Activated naive CD8-positive, alpha-beta T cell treated with anti-CD3 and anti-CD28 coated beads, Interleukin-2, amount 10 ng/mL, durations not matched to agents 7 days and 5 days (primary cell): Measurements from ENCODE around the gene RNF149. TPM values are rescaled to one million over a fixed set of nuclear protein-coding genes. Genes with fewer than 3 reads are reported as not detected.

Source experiments
- ATAC-seq: fragments of 150-1000 bp; cut with Tn5 transposase; one replicate; pipeline ENCODE4 v1.10.0; 2021; ENCODE audit warnings: low read depth, moderate library complexity
- POLR2A ChIA-PET: fragments of 350-600 bp; sonication (Branson Sonifier 250); formaldehyde crosslinking; loops from one replicate; lab custom pipeline; 2021; ENCODE audit warnings: antibody characterized with exemption; lab: Charles Lee
- DNase-seq: peaks from one replicate; pipeline ENCODE4 v3.0.0; 2021
- H3K27ac Mint-ChIP-seq: one replicate; pipeline ENCODE4 v1.8.0; 2022; ENCODE audit warnings: mild to moderate bottlenecking, mixed read lengths
- H3K27me3 Mint-ChIP-seq: one replicate; pipeline ENCODE4 v1.8.0; 2022; ENCODE audit warnings: mild to moderate bottlenecking, moderate library complexity, mixed read lengths
- H3K36me3 Mint-ChIP-seq: one replicate; pipeline ENCODE4 v1.8.0; 2021; ENCODE audit warnings: mild to moderate bottlenecking, mixed read lengths
- H3K4me1 Mint-ChIP-seq: one replicate; pipeline ENCODE4 v1.8.0; 2021; ENCODE audit warnings: mixed read lengths
- H3K4me3 Mint-ChIP-seq: one replicate; pipeline ENCODE4 v1.8.0; 2022; ENCODE audit warnings: mild to moderate bottlenecking, moderate library complexity, mixed read lengths
- H3K9me3 Mint-ChIP-seq: one replicate; pipeline ENCODE4 v1.8.0; 2021; ENCODE audit warnings: mixed read lengths
- total RNA-seq, 2 experiments: library from RNA; stranded (reverse); gene quantifications; one replicate each; pipeline ENCODE4 v1.2.3, GENCODE V29; 2021

RNF149 gene
- total RNA-seq, 2 experiments from 2014 or later: 90.1 to 90.3 TPM

- peaks cover 8% of the 10 kb centered on the region for H3K27me3 Mint-ChIP-seq
- no peaks in the 10 kb centered on the region for H3K9me3 Mint-ChIP-seq
- peaks cover 25% of the 10 kb centered on the region for H3K4me1 Mint-ChIP-seq
- DNase-seq (no peak), ATAC-seq (no peak)
- H3K27ac Mint-ChIP-seq: no peak overlapping the region
- H3K36me3 Mint-ChIP-seq: no peaks in the 10 kb centered on the region
- POLR2A ChIA-PET: interaction anchor here (1.0 to 4.0 kb wide), 3 partner anchors 13 to 91 kb away, joined by 3 to 29 read pairs (median 5); no protein-coding TSS in a partner anchor
- no peak overlapping the region for H3K4me3 Mint-ChIP-seq
Observed at GRCh38 chr2:101342625-101343008, 34.1 kb upstream of the RNF149 start.

- peaks cover 25% of the 10 kb centered on the region for H3K4me1 Mint-ChIP-seq
- H3K27ac Mint-ChIP-seq: no peak overlapping the region
- peaks cover 3% of the 10 kb centered on the region for H3K27me3 Mint-ChIP-seq
- ATAC-seq (peak; percentile 53), DNase-seq (peak; percentile 77)
- no peaks in the 10 kb centered on the region for H3K36me3 Mint-ChIP-seq
- H3K9me3 Mint-ChIP-seq: no peaks in the 10 kb centered on the region
- POLR2A ChIA-PET: interaction anchor here (1.0 to 4.0 kb wide), 5 partner anchors 8 to 90 kb away, joined by 3 to 29 read pairs (median 3); partner anchors contain the start of gene RNF149
- no peak overlapping the region for H3K4me3 Mint-ChIP-seq
Observed at GRCh38 chr2:101341901-101342624, 33.6 kb upstream of the RNF149 start.

- POLR2A ChIA-PET: interaction anchor here (1.0 to 4.0 kb wide), 5 partner anchors 9 to 89 kb away, joined by 3 to 29 read pairs (median 3); partner anchors contain the start of gene RNF149
- H3K36me3 Mint-ChIP-seq: no peaks in the 10 kb centered on the region
- ATAC-seq (peak; percentile 65), DNase-seq (peak; percentile 65)
- no peaks in the 10 kb centered on the region for H3K9me3 Mint-ChIP-seq
- H3K4me1 Mint-ChIP-seq: peaks cover 25% of the 10 kb centered on the region
- H3K4me3 Mint-ChIP-seq: peak overlapping the region; percentile 58
- H3K27me3 Mint-ChIP-seq: no peaks in the 10 kb centered on the region
- H3K27ac Mint-ChIP-seq: peak overlapping the region; percentile 74
Observed at GRCh38 chr2:101341421-101341820, 32.9 kb upstream of the RNF149 start.

GRCh38 chr2:101340141-101340551, 31.6 kb upstream of the RNF149 start:
- DNase-seq (no peak), ATAC-seq (peak; percentile 60)
- Mint-ChIP-seq H3K4me3 (peak overlapping the region; percentile 37), H3K36me3 (no peaks in the 10 kb centered on the region), H3K4me1 (peaks cover 25% of the 10 kb centered on the region), H3K27ac (peak overlapping the region; percentile 53), H3K9me3 (no peaks in the 10 kb centered on the region), H3K27me3 (no peaks in the 10 kb centered on the region)
- POLR2A ChIA-PET: interaction anchor here (0.6 to 4.0 kb wide), 3 partner anchors 10 to 379 kb away, joined by 3 to 29 read pairs (median 18); partner anchors contain the start of gene RNF149

- Mint-ChIP-seq H3K4me3 (no peak overlapping the region), H3K4me1 (peaks cover 25% of the 10 kb centered on the region), H3K27ac (peak overlapping the region; percentile 14), H3K9me3 (no peaks in the 10 kb centered on the region), H3K36me3 (no peaks in the 10 kb centered on the region), H3K27me3 (no peaks in the 10 kb centered on the region)
- DNase-seq (no peak), ATAC-seq (no peak)
- POLR2A ChIA-PET: interaction anchor here (0.6 to 4.0 kb wide), 3 partner anchors 9 to 31 kb away, joined by 5 to 29 read pairs (median 18); partner anchors contain the start of gene RNF149
Observed at GRCh38 chr2:101339266-101339880, 30.9 kb upstream of the RNF149 start.

DNA sequence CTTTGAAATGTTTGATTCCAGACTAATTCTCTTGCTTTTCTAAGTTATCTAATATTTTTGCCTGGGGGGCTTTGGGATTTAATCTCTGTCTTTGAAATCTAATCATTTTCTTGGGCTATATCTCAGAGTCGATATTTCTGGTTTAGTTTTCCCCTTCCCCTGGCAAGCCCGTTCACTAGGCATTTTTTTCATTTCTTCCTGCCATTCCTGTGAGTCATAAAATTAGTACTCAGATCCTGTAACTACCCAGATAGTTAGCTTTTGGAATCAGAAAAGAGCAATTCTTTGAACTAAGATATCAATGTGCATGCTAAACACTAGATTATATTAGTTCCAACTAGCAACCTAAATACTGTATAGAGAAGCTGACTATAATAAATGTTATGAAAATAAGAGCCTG, 29.4 kb upstream of the RNF149 start:
- POLR2A ChIA-PET: interaction anchor here (1.6 to 3.7 kb wide), 2 partner anchors 29 to 31 kb away, joined by 5 to 18 read pairs; partner anchors contain the start of gene RNF149
- no peak overlapping the region for H3K27ac Mint-ChIP-seq
- no peak overlapping the region for H3K4me3 Mint-ChIP-seq

DNA sequence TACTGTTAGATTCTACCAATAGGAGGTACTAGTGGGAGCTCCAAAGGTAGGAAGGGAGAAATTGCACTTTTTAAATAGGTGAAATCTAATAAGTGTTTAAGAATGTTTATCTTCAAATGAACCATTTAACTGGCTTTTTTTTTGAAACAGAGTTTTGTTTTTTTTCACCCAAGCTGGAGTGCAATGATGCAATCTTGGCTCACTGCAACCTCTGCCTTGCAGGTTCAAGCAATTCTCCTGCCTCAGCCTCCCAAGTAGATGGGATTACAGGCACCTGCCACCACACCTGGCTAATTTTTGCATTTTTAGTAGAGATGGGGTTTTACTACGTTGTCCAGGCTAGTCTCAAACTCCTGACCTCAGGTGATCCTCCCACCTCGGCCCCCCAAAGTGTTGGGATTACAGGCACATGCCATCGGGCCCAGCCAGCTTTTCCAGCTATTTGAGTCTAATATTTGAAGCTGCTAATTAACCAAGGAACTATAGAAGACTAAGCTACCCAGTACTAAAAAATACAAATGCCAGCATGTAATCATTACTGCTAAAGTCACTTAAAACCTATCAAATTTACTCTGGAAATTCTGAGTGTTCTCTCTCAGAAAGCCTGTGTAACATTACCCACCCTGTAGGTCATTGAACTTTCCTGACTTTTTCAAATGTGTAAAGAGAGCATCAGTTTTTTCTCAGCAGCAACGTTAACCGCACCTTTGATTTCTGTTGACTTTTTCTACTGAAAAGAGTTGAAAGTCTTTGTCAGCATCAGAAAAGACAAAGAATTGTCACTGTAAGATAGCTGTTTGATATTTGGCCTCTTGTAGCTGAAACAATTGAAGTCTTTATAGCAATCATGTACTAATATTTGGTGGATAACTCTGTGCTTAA, 24.6 kb upstream of the RNF149 start:
- ATAC-seq (no peak), DNase-seq (no peak)
- Mint-ChIP-seq H3K4me1 (peaks cover 22% of the 10 kb centered on the region), H3K4me3 (no peak overlapping the region), H3K9me3 (no peaks in the 10 kb centered on the region), H3K27me3 (no peaks in the 10 kb centered on the region), H3K27ac (peak overlapping the region; percentile 35), H3K36me3 (no peaks in the 10 kb centered on the region)
- POLR2A ChIA-PET: interaction anchor here (0.7 to 2.1 kb wide), 5 partner anchors 14 to 740 kb away, joined by 3 to 8 read pairs (median 5); partner anchors contain the start of genes CNOT11 and RNF149

More for the DNA sequence above, 29.4 kb upstream of the RNF149 start:
- H3K9me3 Mint-ChIP-seq: no peaks in the 10 kb centered on the region
- DNase-seq (no peak), ATAC-seq (no peak)
- no peaks in the 10 kb centered on the region for H3K27me3 Mint-ChIP-seq
- H3K4me1 Mint-ChIP-seq: peaks cover 29% of the 10 kb centered on the region
- H3K36me3 Mint-ChIP-seq: no peaks in the 10 kb centered on the region

DNA sequence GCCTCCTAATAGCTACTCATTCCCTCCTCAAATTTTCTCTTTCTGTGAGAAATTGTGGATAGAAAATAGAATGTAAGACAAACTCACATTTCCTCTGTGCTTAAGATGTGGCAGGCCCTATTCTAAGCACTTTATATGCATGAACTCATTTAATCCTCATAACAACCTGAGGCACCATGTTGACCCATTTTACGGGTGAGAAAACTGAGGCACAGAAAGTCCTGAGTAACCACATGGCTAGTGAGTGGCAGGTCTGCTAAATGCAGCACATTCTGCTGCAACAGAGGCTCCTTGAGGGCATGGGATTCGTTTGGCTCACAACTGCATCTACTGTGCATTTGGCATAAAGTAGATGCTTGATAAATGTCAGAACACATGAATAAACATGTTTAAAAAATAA, 22.7 kb upstream of the RNF149 start:
- POLR2A ChIA-PET: interaction anchor here (1.5 to 4.8 kb wide), 3 partner anchors 10 to 24 kb away, joined by 7 to 29 read pairs (median 12); partner anchors contain the start of gene RNF149
- Mint-ChIP-seq H3K36me3 (no peaks in the 10 kb centered on the region), H3K27me3 (no peaks in the 10 kb centered on the region), H3K4me3 (no peak overlapping the region), H3K9me3 (no peaks in the 10 kb centered on the region), H3K4me1 (peaks cover 22% of the 10 kb centered on the region), H3K27ac (peak overlapping the region; percentile 87)
- no peak for DNase-seq
- no peak for ATAC-seq

DNA sequence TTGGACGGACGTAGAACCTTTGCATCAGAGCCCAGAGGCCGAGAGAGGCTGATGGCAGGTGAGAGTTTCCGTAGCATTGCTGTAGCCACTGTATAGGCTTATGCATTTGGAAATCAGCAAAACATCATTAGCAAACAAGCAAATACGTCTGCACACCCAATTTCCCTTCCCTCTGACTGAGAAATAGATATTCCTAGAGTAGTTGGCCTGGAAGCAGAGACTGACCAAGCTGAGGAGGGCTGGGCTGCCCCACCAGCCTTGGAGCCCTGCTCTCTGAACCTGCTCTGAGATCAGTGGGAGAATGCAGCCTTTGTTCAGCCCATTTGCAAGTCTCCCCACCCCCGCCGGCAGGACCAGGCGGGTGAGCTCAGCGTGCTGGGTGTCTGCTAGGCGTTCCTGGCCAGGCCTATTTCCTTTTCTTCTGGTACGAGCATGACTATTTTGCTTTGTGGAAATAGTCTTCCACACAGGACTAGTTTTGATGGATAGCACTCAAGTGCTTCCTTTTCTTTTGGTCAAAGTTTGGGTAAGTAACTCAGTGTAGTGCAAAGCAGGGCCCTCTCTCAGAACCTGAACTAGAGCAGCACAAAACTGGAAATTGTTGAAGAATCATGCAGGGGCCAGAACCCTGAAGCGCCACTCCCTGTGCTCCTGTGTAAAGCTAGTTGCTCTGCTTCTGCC, 21.9 kb upstream of the RNF149 start:
- no peaks in the 10 kb centered on the region for H3K36me3 Mint-ChIP-seq
- H3K9me3 Mint-ChIP-seq: no peaks in the 10 kb centered on the region
- H3K27me3 Mint-ChIP-seq: no peaks in the 10 kb centered on the region
- H3K4me3 Mint-ChIP-seq: peak overlapping the region; percentile 58
- POLR2A ChIA-PET: interaction anchor here (1.5 to 4.8 kb wide), 4 partner anchors 10 to 77 kb away, joined by 7 to 29 read pairs (median 16); partner anchors contain the start of genes CNOT11 and RNF149
- H3K27ac Mint-ChIP-seq: peak overlapping the region; percentile 87
- ATAC-seq (peak; percentile 43), DNase-seq (peak; percentile 59)
- H3K4me1 Mint-ChIP-seq: peaks cover 22% of the 10 kb centered on the region

DNA sequence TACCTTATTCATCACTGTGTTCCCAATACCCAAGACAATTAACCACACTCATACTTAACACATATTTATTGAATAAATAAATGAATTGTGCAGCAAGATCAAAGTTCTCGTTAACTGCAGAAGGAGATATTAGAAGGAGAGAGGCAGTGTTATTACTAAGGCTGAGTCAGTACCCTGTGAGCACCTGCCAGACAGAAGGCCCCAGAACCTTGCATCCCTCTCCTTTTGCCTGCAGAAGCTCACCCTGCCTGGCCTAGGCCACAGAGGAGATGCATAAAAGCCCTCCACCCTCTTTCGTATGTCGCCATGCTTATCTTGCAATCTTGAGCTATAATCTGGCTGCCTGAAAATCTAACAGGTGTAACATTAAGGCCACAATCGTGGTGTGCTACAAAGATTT, 20.5 kb upstream of the RNF149 start:
- no peak overlapping the region for H3K27ac Mint-ChIP-seq
- peaks cover 1% of the 10 kb centered on the region for H3K36me3 Mint-ChIP-seq
- POLR2A ChIA-PET: interaction anchor here (1.1 to 4.8 kb wide), 6 partner anchors 12 to 105 kb away, joined by 3 to 32 read pairs (median 14); partner anchors contain the start of genes CNOT11 and RNF149
- DNase-seq (no peak), ATAC-seq (no peak)
- H3K4me3 Mint-ChIP-seq: peak overlapping the region; percentile 15
- peaks cover 22% of the 10 kb centered on the region for H3K4me1 Mint-ChIP-seq
- no peaks in the 10 kb centered on the region for H3K27me3 Mint-ChIP-seq
- peaks cover 3% of the 10 kb centered on the region for H3K9me3 Mint-ChIP-seq

DNA sequence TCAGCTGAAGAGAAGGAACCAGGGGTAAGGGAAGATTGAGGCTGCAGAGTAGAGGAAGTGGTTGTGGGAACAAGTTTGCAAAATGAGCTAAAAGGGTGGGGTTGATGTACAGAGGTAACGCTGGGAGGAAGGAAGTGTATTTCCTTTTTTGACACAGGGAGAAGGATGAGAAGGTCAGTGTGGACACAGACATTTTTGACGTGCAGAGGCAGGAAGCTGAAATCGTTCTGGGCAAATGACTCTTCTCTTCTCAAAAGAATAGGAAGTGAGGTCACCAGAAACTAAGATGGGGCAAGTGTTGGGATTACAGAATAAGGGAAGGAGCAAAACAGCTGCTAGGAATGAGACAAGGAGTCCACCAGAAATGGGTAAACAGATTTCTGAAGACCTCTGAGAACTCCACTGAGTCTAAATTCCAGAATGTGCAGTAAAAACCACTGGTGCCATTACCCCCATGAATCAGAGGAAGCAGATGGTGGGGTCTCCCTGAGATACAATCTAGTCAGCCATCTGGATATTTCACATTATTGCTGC, 20.0 kb upstream of the RNF149 start:
- peaks cover 1% of the 10 kb centered on the region for H3K36me3 Mint-ChIP-seq
- H3K27ac Mint-ChIP-seq: no peak overlapping the region
- H3K4me1 Mint-ChIP-seq: peaks cover 21% of the 10 kb centered on the region
- no peaks in the 10 kb centered on the region for H3K27me3 Mint-ChIP-seq
- no peak overlapping the region for H3K4me3 Mint-ChIP-seq
- DNase-seq (no peak), ATAC-seq (peak; percentile 93)
- H3K9me3 Mint-ChIP-seq: peaks cover 3% of the 10 kb centered on the region
- POLR2A ChIA-PET: interaction anchor here (1.0 to 4.8 kb wide), 7 partner anchors 12 to 324 kb away, joined by 3 to 32 read pairs (median 10); partner anchors contain the start of genes CNOT11 and RNF149
